ENCODE measurements around the gene UTP4.

Gene UTP4

GRCh38 chr16:69180011-69180338 lies 47.5 kb downstream of the UTP4 start:
- no peak for DNase-seq

- peak; percentile 63 for DNase-seq
These were observed 50.4 kb downstream of the UTP4 start for GRCh38 chr16:69182730-69183416.

- DNase-seq = peak; percentile 68
These were observed 54.4 kb downstream of the UTP4 start, which contains the start of gene SNTB2 for GRCh38 chr16:69186642-69187445. TSS of gene SNTB2 (plus strand) at chr16:69187164. CDS start at chr16:69187167, 3 bp downstream.

GRCh38 chr16:69187446-69188235 lies 55.2 kb downstream of the UTP4 start:
- no peak for DNase-seq

- peak; percentile 9 for DNase-seq
These were observed 55.7 kb downstream of the UTP4 start for GRCh38 chr16:69188236-69188549.

- no peak for DNase-seq
These were observed 56.3 kb downstream of the UTP4 start for GRCh38 chr16:69188716-69189115.

GRCh38 chr16:69190046-69190588 lies 57.7 kb downstream of the UTP4 start:
- DNase-seq = no peak

GRCh38 chr16:69190598-69190997 lies 58.1 kb downstream of the UTP4 start:
- no peak for DNase-seq

GRCh38 chr16:69191136-69191535 lies 58.7 kb downstream of the UTP4 start:
- no peak for DNase-seq

GRCh38 chr16:69193855-69194254 lies 61.4 kb downstream of the UTP4 start:
- no peak for DNase-seq

GRCh38 chr16:69194488-69194887 lies 62.0 kb downstream of the UTP4 start:
- no peak for DNase-seq

GRCh38 chr16:69195369-69196029 lies 63.0 kb downstream of the UTP4 start:
- no peak for DNase-seq

GRCh38 chr16:69197573-69197972 lies 65.1 kb downstream of the UTP4 start:
- no peak for DNase-seq

- no peak for DNase-seq
These were observed 66.9 kb downstream of the UTP4 start for GRCh38 chr16:69199382-69199781.

- DNase-seq = no peak
These were observed 68.8 kb downstream of the UTP4 start for GRCh38 chr16:69201291-69201690.

- DNase-seq = no peak
These were observed 69.3 kb downstream of the UTP4 start for GRCh38 chr16:69201787-69202186.

GRCh38 chr16:69204172-69204571 lies 71.7 kb downstream of the UTP4 start:
- DNase-seq = no peak

- DNase-seq = no peak
These were observed 77.3 kb downstream of the UTP4 start for GRCh38 chr16:69209735-69210134.

GRCh38 chr16:69217433-69217832 lies 85.0 kb downstream of the UTP4 start:
- DNase-seq = no peak

All from NCI-H1105 (cell line).